ENCODE data around the gene MISP3.

DNA sequence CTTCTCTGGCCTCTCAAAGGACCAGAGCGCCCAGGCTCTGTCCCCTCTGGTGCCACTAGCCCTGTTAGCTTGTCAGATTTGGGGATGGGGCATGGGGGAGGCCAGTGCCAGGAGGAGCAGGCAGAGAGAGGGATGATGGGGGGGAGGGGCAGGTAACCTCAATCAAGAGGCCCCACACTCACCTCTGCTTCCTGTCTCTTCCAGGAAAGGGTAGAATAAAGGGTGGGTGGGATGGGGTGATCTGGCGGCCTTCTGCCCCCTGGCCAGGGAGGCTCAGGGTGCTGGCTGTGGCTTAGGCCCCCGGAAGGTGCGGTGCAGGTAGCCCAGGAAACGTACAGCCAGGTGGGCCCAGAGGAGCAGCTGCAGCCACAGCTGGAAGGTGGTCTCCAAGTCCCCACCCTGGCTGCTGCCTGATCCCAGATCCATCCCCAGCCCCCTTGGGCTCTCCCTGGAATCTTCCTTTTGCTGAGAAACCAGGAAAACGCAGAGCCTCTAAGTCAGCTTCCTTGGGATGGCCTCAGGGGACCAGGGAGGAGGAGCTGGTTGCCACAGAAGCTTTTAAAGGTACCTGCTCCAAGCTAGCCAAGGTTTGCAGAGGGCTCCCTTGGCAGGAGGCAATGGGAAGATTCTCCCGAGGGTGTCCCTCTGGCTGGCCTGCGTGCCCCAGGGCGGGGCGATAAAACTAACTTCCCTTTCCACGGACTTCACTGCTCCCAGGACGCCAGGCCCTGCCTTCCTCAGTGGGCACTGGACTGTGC, 39.6 kb downstream of the MISP3 start:
- TF ChIP-seq, protein P1, sequence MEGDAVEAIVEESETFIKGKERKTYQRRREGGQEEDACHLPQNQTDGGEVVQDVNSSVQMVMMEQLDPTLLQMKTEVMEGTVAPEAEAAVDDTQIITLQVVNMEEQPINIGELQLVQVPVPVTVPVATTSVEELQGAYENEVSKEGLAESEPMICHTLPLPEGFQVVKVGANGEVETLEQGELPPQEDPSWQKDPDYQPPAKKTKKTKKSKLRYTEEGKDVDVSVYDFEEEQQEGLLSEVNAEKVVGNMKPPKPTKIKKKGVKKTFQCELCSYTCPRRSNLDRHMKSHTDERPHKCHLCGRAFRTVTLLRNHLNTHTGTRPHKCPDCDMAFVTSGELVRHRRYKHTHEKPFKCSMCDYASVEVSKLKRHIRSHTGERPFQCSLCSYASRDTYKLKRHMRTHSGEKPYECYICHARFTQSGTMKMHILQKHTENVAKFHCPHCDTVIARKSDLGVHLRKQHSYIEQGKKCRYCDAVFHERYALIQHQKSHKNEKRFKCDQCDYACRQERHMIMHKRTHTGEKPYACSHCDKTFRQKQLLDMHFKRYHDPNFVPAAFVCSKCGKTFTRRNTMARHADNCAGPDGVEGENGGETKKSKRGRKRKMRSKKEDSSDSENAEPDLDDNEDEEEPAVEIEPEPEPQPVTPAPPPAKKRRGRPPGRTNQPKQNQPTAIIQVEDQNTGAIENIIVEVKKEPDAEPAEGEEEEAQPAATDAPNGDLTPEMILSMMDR (IDR thresholded peaks at IDR 0.05), result no peak
- TF ChIP-seq EP300 (IDR thresholded peaks at IDR 0.05), result no peak
- TF ChIP-seq POLR2A (IDR thresholded peaks at IDR 0.05), result no peak
